ENCODE data around the gene CHST5. TPM values are rescaled to one million over a fixed set of nuclear protein-coding genes. Genes with fewer than 3 reads are reported as not detected.

Gene CHST5
- total and polyA plus RNA-seq, 2 donors (not counting 1 experiment from before 2014, with no cell fraction given): 0.99 TPM; not detected in 1

- 100% methylated on average over 2 of the region's 4 CpGs for WGBS (ENCODE audit: insufficient coverage)
- no peak overlapping the region for H3K27ac ChIP-seq (ENCODE audit: low read length in 2 of 2)
- no peak overlapping the region for H2AFZ ChIP-seq (ENCODE audit: insufficient read depth, low read depth, low read length, poor library complexity, severe bottlenecking)
- no peak overlapping the region for H3K4me2 ChIP-seq (replicated peaks; ENCODE audit: low read depth, low read length, poor library complexity, severe bottlenecking)
- Mint-ChIP-seq H3K27ac (no peak overlapping the region), H3K27me3 (peaks cover 28% of the 10 kb centered on the region), H3K4me3 (no peak overlapping the region), H3K9me3 (ENCODE audit: insufficient read depth) (no peaks in the 10 kb centered on the region), H3K4me1 (peaks cover 9% of the 10 kb centered on the region)
- no peaks in the 10 kb centered on the region for H3K79me2 ChIP-seq (ENCODE audit: control insufficient read depth, insufficient read depth, low read length)
- H3K4me1 ChIP-seq (ENCODE audit: control insufficient read depth in 2 of 2, insufficient read depth in 2 of 2, low read length in 2 of 2): peaks cover 7 to 11% of the 10 kb centered on the region in 2 donors
- ChIA-PET POLR2A (no interaction called here), CTCF (interaction anchor here (0.6 to 1.5 kb wide), 2 partner anchors 10 to 54 kb away, joined by 3 read pairs; no protein-coding TSS in a partner anchor)
- DNase-seq: no peak
- H3K4me3 ChIP-seq (ENCODE audit: control extremely low read depth in 1 of 5, extremely low read depth in 1 of 5, insufficient read depth in 1 of 5, low read depth in 2 of 5, low read length in 4 of 5): no peak overlapping the region
- no peak for ATAC-seq (ENCODE audit: low read depth)
- H3K36me3 ChIP-seq (replicated peaks in 1 of 2; ENCODE audit: control extremely low read depth in 1 of 2, control insufficient read depth in 1 of 2, extremely low read depth in 1 of 2, insufficient read depth in 2 of 2, low read length in 1 of 2): no peaks in the 10 kb centered on the region
- intact Hi-C loops (cut with micrococcal nuclease): no loop called here
- H4K20me1 ChIP-seq (ENCODE audit: control insufficient read depth, insufficient read depth, low read length, poor library complexity, severe bottlenecking): no peaks in the 10 kb centered on the region
- peaks cover 0 to 3% (median 0%) of the 10 kb centered on the region in 3 donors for H3K9me3 ChIP-seq (ENCODE audit: control extremely low read depth in 1 of 3, control insufficient read depth in 2 of 3, insufficient read depth in 1 of 3, low read length in 2 of 3)
- H3K9ac ChIP-seq (ENCODE audit: low read length): no peak overlapping the region
- peaks cover 0 to 16% (median 6%) of the 10 kb centered on the region in 4 experiments for H3K27me3 ChIP-seq (replicated peaks in 1 of 4; ENCODE audit: control extremely low read depth in 1 of 4, control insufficient read depth in 3 of 4, insufficient read depth in 4 of 4, low read length in 3 of 4)
- TF ChIP-seq CTCF (IDR thresholded peaks at IDR 0.05): no peak
- TF ChIP-seq EZH2 (IDR thresholded peaks at IDR 0.05; ENCODE audit: borderline replicate concordance, insufficient read depth, low read depth, low read length, poor library complexity, severe bottlenecking): no peak
Measured at GRCh38 chr16:75497558-75497957, 38.4 kb downstream of the CHST5 start.

- Histone ChIP-seq H3K4me2 (replicated peaks; ENCODE audit: low read depth, low read length, poor library complexity, severe bottlenecking) (peak within 1 kb of the TSS; percentile 75), H3K27me3 (replicated peaks in 1 of 4; ENCODE audit: control extremely low read depth in 1 of 4, control insufficient read depth in 3 of 4, insufficient read depth in 4 of 4, low read length in 3 of 4) (peaks cover 0 to 16% (median 6%) of the 10 kb centered on the region in 4 experiments), H3K9ac (ENCODE audit: low read length) (peak within 1 kb of the TSS; percentile 45), H3K36me3 (replicated peaks in 1 of 2; ENCODE audit: control extremely low read depth in 1 of 2, control insufficient read depth in 1 of 2, extremely low read depth in 1 of 2, insufficient read depth in 2 of 2, low read length in 1 of 2) (no peaks in the 10 kb centered on the region), H3K27ac (ENCODE audit: low read length in 2 of 2) (no peak within 1 kb of the TSS), H3K79me2 (ENCODE audit: control insufficient read depth, insufficient read depth, low read length) (no peaks in the 10 kb centered on the region), H3K9me3 (ENCODE audit: control extremely low read depth in 1 of 3, control insufficient read depth in 2 of 3, insufficient read depth in 1 of 3, low read length in 2 of 3) (peaks cover 0 to 3% (median 0%) of the 10 kb centered on the region in 3 donors), H3K4me1 (ENCODE audit: control insufficient read depth in 2 of 2, insufficient read depth in 2 of 2, low read length in 2 of 2) (peaks cover 7 to 11% of the 10 kb centered on the region in 2 donors), H3K4me3 (ENCODE audit: control extremely low read depth in 1 of 5, extremely low read depth in 1 of 5, insufficient read depth in 1 of 5, low read depth in 2 of 5, low read length in 4 of 5) (peak within 1 kb of the TSS in 4 of 5 experiments; percentile 13 to 46 (median 41)), H2AFZ (ENCODE audit: insufficient read depth, low read depth, low read length, poor library complexity, severe bottlenecking) (peak within 1 kb of the TSS; percentile 62), H4K20me1 (ENCODE audit: control insufficient read depth, insufficient read depth, low read length, poor library complexity, severe bottlenecking) (no peaks in the 10 kb centered on the region)
- H3K27ac Mint-ChIP-seq: no peak within 1 kb of the TSS
- ChIA-PET CTCF (interaction anchor here (1.0 kb wide), 1 partner anchor 26 kb away, joined by 3 read pairs; no protein-coding TSS in a partner anchor), POLR2A (no interaction called here)
- intact Hi-C loops (cut with micrococcal nuclease): no loop called here
- TF ChIP-seq EZH2 (IDR thresholded peaks at IDR 0.05; ENCODE audit: borderline replicate concordance, insufficient read depth, low read depth, low read length, poor library complexity, severe bottlenecking): no peak
- no peak for TF ChIP-seq CTCF (IDR thresholded peaks at IDR 0.05)
- 3% methylated on average over 41 of the region's 43 CpGs for WGBS (ENCODE audit: insufficient coverage)
- ATAC-seq (ENCODE audit: low read depth) (peak; percentile 78), DNase-seq (peak; percentile 42)
- H3K4me3 Mint-ChIP-seq: peak within 1 kb of the TSS; percentile 78
- H3K9me3 Mint-ChIP-seq (ENCODE audit: insufficient read depth): no peaks in the 10 kb centered on the region
- H3K4me1 Mint-ChIP-seq: peaks cover 10% of the 10 kb centered on the region
- H3K27me3 Mint-ChIP-seq: peaks cover 28% of the 10 kb centered on the region
Measured at GRCh38 chr16:75495076-75495674, 40.7 kb downstream of the CHST5 start, which contains the start of gene CHST6. CHST6 (minus strand) TSS chr16:75495441; CDS start chr16:75479828, 15,613 bp downstream.

Data from B cell (primary cell).